ENCODE data around the gene PHF21A.

PHF21A gene

GRCh38 chr11:45889966-45890365 lies 231.3 kb downstream of the PHF21A start:
- in situ Hi-C loops (cut with MboI; ENCODE audit: low sequenced_read_pairs) = no loop called here

GRCh38 chr11:45889555-45889954 lies 231.7 kb downstream of the PHF21A start:
- in situ Hi-C loops (cut with MboI; ENCODE audit: low sequenced_read_pairs) = no loop called here

- in situ Hi-C loops (cut with MboI; ENCODE audit: low sequenced_read_pairs) = no loop called here
Measured at GRCh38 chr11:45887587-45887986, 233.7 kb downstream of the PHF21A start.

GRCh38 chr11:45886816-45887520 lies 234.3 kb downstream of the PHF21A start:
- in situ Hi-C loops (cut with MboI; ENCODE audit: low sequenced_read_pairs) = no loop called here

GRCh38 chr11:45885921-45886721 lies 235.1 kb downstream of the PHF21A start:
- in situ Hi-C loops (cut with MboI; ENCODE audit: low sequenced_read_pairs) = no loop called here

- in situ Hi-C loops (cut with MboI; ENCODE audit: low sequenced_read_pairs) = no loop called here
Measured at GRCh38 chr11:45885274-45885920, 235.9 kb downstream of the PHF21A start, which contains the start of gene MAPK8IP1. MAPK8IP1 (plus strand) TSS chr11:45885651; CDS start chr11:45885821, 170 bp downstream.

GRCh38 chr11:45884596-45885185 lies 236.6 kb downstream of the PHF21A start:
- in situ Hi-C loops (cut with MboI; ENCODE audit: low sequenced_read_pairs) = no loop called here
